Amniotic epithelial cell (primary cell): Measurements from ENCODE around the gene TULP4.
"Not testable (repeated sequence)": the region's sequence is repeated elsewhere in the genome, so short reads cannot be mapped to it uniquely, and the experiment has no call there.

Source experiments
- DNase-seq: peaks from one replicate; pipeline ENCODE4 v3.0.0-alpha.2; 2010; ENCODE audit warnings: low read depth

The TULP4 gene

GRCh38 chr6:158529629-158530028 is 217.4 kb downstream of the TULP4 start:
- DNase-seq, result no peak

GRCh38 chr6:158531566-158531965 is 219.3 kb downstream of the TULP4 start:
- no peak for DNase-seq

GRCh38 chr6:158531970-158532369 is 219.7 kb downstream of the TULP4 start:
- DNase-seq, result no peak

- DNase-seq, result peak; percentile 71
Observed at GRCh38 chr6:158536084-158536890, 224.0 kb downstream of the TULP4 start.

GRCh38 chr6:158536891-158537798 is 224.9 kb downstream of the TULP4 start:
- peak; percentile 10 for DNase-seq

GRCh38 chr6:158538741-158539140 is 226.5 kb downstream of the TULP4 start:
- DNase-seq, result no peak

GRCh38 chr6:158539413-158539812 is 227.1 kb downstream of the TULP4 start:
- DNase-seq, result no peak

GRCh38 chr6:158539881-158540280 is 227.6 kb downstream of the TULP4 start:
- no peak for DNase-seq

GRCh38 chr6:158543606-158544185 is 231.4 kb downstream of the TULP4 start:
- no peak for DNase-seq

GRCh38 chr6:158544428-158544827 is 232.2 kb downstream of the TULP4 start:
- no peak for DNase-seq

GRCh38 chr6:158545043-158545966 is 233.0 kb downstream of the TULP4 start:
- no peak for DNase-seq

GRCh38 chr6:158548418-158549161 is 236.3 kb downstream of the TULP4 start:
- DNase-seq, result no peak

- no peak for DNase-seq
Observed at GRCh38 chr6:158552055-158552795, 240.0 kb downstream of the TULP4 start.

- DNase-seq, result no peak
Observed at GRCh38 chr6:158552796-158553138, 240.5 kb downstream of the TULP4 start.

GRCh38 chr6:158554611-158555361 is 242.5 kb downstream of the TULP4 start:
- DNase-seq, result no peak

GRCh38 chr6:158556113-158556512 is 243.8 kb downstream of the TULP4 start:
- no peak for DNase-seq

GRCh38 chr6:158557110-158557509 is 244.8 kb downstream of the TULP4 start:
- DNase-seq, result not testable (repeated sequence)

- DNase-seq, result no peak
Observed at GRCh38 chr6:158557927-158558326, 245.7 kb downstream of the TULP4 start.
